GM12892 (cell line): ENCODE results near the gene CD84.
"Not testable (repeated sequence)": the region's sequence is repeated elsewhere in the genome, so short reads cannot be mapped to it uniquely, and the experiment has no call there.

ENCODE experiments used
- POLR2A ChIP-seq: IDR thresholded peaks from 2 replicates; pipeline ENCODE4 v1.6.1; 2011; ENCODE audit warnings: low read depth, low read length, control low read depth
- POLR2AphosphoS5 ChIP-seq: IDR thresholded peaks from 2 replicates; pipeline ENCODE4 v1.6.1; 2011; ENCODE audit warnings: low read depth, low read length, control low read depth

GRCh38 chr1:160531809-160532556 lies 47.3 kb downstream of the CD84 start:
- TF ChIP-seq POLR2AphosphoS5, POLR2A: not testable (repeated sequence)
